Measurements from ENCODE around the gene SECTM1.

The SECTM1 gene

DNA sequence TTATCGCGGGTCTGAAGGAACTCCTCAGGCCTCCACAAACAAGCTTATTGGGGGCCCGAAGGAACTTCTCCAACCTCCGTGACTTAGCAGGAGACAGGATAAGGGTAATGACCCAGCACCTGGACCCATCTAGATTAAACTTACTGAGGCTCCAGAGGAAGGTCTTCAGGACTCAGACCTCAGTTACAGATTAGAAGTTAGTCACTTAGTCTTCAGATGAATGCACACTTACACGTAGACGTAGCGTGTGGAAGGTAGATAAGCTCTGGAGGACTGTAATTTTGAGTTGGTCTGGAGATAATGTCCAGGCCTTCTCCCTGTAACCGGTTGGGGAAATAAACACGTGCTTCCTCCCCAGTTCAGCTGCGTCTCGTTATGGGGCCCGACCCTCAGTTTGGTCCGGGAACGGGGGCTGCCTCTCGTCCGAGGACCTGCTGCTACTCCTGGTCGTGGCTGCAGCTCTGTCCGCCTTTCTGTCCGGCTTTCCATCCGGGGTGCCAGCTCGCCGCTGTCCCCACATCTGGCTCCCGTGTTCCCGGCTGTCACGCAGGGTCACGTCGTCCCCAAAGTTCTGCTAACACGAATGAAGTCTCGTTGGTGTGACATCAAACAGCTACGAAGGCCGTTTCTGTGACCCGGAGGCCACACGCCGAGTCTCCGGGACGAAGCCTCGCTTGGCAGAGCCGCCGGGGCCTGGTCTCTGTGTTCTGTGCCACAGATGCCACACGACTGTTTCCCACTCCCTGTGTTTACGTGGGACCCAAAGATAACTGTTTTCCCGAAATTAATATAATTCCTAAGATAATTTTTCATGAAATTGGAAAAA lies 11.8 kb upstream of the SECTM1 start:
- Mint-ChIP-seq H3K9me3 (no peaks in the 10 kb centered on the region), H3K27ac (no peak overlapping the region), H3K4me3 (no peak overlapping the region), H3K4me1 (ENCODE audit: low read depth) (peaks cover 6% of the 10 kb centered on the region), H3K27me3 (ENCODE audit: low read depth) (peaks cover 9% of the 10 kb centered on the region), H3K36me3 (ENCODE audit: low read depth) (peaks cover 2% of the 10 kb centered on the region)

DNA sequence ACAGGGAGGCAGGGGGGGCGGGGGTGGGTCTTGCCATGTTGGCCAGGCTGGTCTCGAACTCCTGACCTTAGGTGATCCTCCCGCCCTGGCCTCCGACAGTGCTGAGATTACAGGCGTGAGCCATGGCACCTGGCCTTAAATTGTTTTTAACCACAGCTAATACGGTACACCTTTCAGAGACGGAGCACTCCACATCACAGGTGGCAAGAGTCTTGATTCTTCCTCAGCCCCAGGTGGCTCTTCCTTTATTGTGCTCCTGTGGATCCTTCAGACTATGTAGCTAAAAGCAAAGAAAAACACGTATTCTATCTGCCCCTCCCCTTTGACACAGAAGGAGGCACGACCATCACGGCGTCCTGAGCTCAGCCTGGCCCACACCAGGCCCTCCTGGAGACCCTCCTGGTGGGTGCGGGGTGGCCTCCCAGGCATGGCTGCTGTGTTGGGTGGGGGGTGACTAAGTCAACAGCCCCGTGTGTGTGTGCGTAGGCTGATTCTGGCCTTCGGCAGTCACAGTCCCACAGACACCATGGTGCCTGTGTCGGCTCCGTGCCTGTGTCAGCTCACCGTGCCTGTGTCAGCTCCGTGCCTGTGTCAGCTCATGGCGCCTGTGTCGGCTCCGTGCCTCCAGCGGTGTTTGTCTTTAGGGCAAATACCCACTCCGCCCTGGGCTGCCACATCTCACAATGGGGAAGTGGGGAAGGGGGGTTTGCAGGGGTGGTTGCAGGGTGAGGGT lies 10.8 kb upstream of the SECTM1 start:
- no peak overlapping the region for H3K4me3 Mint-ChIP-seq
- H3K4me1 Mint-ChIP-seq (ENCODE audit: low read depth): peaks cover 6% of the 10 kb centered on the region
- peaks cover 6% of the 10 kb centered on the region for H3K27me3 Mint-ChIP-seq (ENCODE audit: low read depth)
- H3K36me3 Mint-ChIP-seq (ENCODE audit: low read depth): peaks cover 2% of the 10 kb centered on the region
- no peak overlapping the region for H3K27ac Mint-ChIP-seq
- H3K9me3 Mint-ChIP-seq: no peaks in the 10 kb centered on the region

DNA sequence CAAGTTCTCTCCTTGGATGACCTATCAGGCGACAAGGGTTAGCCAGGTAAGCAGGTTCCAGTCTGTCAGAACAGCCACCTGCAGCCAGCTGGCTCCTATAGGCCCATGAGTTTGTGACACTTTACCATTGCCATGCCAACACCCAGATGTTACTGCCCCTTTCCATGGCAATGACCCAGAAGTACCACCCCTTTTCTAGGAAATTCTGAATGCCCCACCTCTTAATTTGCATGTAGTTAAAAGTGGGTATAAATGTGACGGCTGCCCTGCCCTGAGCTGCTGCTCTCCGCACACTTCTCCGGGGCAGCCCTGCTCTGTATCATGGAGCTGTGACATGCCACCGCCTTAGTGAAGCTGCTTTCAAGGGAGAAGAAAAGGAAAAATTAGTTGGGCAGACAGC lies 10.0 kb upstream of the SECTM1 start:
- H3K27ac Mint-ChIP-seq: no peak overlapping the region
- H3K4me3 Mint-ChIP-seq: no peak overlapping the region
- H3K9me3 Mint-ChIP-seq: no peaks in the 10 kb centered on the region
- H3K4me1 Mint-ChIP-seq (ENCODE audit: low read depth): peaks cover 6% of the 10 kb centered on the region
- H3K27me3 Mint-ChIP-seq (ENCODE audit: low read depth): peaks cover 12% of the 10 kb centered on the region
- peaks cover 2% of the 10 kb centered on the region for H3K36me3 Mint-ChIP-seq (ENCODE audit: low read depth)

DNA sequence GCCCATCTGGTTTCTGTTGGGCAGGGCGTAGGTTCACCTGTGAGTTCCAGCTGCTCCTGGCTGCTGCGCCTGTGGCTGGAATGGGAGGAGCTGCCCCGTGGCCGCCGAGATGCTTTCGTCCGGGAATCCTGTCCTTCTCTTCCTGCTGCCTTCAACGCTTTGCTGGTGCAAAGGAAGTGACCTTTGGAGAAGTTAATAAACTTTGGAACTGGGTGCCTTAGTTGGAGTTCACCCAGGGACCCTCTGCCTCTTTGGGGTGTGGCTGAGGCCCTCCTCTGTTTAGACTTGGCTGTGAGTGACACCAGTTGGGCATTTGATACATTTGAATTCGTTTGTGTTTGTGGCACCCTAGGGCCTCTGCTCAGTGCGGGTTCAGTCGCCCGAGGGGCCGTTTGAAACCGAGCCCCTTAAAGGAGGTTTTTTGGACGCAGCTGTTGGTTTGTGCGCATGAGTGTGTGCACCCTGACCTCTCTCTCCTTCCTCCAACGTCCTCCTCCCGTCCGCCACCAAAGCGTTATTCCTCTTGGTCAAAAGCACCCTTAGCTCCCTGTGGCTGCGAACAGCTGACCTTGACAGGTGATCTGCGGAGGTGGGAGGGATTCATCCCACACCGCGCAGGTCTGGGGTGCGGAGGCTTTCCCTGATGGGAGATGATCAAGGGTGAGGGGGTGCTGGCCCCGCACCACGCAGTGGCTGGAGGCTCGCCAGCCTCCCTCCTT lies 9.0 kb upstream of the SECTM1 start:
- peaks cover 2% of the 10 kb centered on the region for H3K36me3 Mint-ChIP-seq (ENCODE audit: low read depth)
- H3K27ac Mint-ChIP-seq: no peak overlapping the region
- no peak overlapping the region for H3K4me3 Mint-ChIP-seq
- H3K9me3 Mint-ChIP-seq: no peaks in the 10 kb centered on the region
- peaks cover 12% of the 10 kb centered on the region for H3K27me3 Mint-ChIP-seq (ENCODE audit: low read depth)
- H3K4me1 Mint-ChIP-seq (ENCODE audit: low read depth): peaks cover 6% of the 10 kb centered on the region

DNA sequence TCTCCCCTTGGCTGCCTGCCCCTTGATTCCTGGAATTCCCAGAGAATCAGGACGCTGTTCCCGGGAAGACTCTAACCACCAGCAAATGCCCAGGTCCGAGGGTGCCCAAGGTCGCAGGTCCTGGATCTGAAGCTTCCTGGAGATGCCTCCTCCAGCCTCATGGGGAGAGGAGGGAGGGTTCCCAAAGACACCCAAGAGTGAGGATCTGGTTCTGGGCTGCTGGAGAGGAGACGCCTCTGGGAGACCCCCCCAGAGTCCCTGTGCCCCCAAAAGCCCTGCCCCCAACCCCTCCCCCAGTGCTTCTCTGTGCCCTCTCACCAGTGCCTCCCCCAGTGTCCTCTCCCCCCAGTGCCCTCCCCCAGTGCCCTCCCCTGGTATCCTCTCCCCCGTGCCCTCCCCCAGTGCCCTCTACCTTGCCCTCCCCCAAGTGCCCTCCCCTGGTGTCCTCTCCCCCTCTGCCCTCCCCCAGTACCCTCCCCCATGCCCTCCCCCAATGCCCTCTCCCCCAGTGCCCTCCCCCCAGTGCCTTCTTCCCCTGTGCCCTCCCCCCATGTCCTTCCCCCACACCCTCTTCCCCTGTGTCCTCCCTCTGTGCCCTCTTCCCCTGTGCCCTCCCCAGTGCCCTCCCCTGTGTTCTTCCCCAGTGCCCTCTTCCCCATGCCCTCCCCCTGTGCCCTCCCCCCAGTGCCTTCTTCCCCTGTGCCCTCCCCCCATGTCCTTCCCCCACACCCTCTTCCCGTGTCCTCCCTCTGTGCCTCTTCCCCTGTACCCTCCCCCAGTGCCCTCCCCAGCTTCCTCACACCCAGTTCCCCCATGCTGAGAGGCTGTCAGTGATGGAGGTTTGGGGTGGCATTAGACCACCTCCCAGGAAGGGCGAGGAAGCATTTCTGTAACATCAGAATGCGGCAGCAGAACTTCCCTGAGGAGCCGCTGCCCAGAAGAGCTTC lies 6.3 kb upstream of the SECTM1 start:
- H3K4me1 Mint-ChIP-seq (ENCODE audit: low read depth): peaks cover 12% of the 10 kb centered on the region

DNA sequence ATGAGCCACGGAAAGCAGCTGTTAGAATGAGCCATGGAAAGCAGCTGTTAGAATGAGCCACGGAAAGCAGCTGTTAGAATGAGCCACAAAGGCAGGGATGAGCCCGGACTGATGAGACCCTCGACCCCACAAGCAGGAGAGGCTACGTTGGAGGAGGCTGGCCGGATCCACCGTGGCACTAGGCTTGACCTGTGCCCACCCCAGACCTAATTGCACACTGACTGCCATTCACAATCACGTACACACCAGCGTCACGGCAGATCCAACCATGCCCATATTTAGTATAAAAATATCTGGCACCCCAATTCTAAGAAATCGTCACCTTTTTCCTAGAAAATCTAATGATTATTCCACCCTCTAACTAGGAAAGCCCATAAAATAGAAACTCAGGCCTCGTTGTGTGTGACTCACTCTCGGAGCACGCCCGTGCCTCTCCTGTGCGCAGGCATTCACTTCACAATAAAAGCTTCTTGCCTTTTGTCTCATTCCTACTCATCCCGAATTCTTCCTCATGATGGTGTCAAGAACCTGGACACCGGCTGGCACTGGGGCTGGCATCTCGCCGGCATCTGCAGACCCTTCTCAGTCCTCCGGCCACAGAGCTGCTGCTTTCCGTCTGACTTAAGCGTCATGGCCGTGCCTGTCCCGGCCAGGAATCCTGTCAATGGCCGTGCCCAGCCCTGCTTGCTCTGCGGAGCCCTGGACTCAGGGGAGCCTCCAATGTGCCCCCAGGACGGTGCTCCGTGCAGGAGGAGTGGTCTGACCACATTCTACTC lies 5.5 kb upstream of the SECTM1 start:
- no peaks in the 10 kb centered on the region for H3K9me3 Mint-ChIP-seq
- H3K27me3 Mint-ChIP-seq (ENCODE audit: low read depth): peaks cover 9% of the 10 kb centered on the region
- H3K27ac Mint-ChIP-seq: no peak overlapping the region
- H3K4me1 Mint-ChIP-seq (ENCODE audit: low read depth): peaks cover 13% of the 10 kb centered on the region
- H3K36me3 Mint-ChIP-seq (ENCODE audit: low read depth): peaks cover 3% of the 10 kb centered on the region
- H3K4me3 Mint-ChIP-seq: no peak overlapping the region

More for the DNA sequence above, 6.3 kb upstream of the SECTM1 start:
- Mint-ChIP-seq H3K27me3 (ENCODE audit: low read depth) (peaks cover 8% of the 10 kb centered on the region), H3K27ac (no peak overlapping the region), H3K9me3 (no peaks in the 10 kb centered on the region), H3K4me3 (no peak overlapping the region), H3K36me3 (ENCODE audit: low read depth) (peaks cover 3% of the 10 kb centered on the region)

DNA sequence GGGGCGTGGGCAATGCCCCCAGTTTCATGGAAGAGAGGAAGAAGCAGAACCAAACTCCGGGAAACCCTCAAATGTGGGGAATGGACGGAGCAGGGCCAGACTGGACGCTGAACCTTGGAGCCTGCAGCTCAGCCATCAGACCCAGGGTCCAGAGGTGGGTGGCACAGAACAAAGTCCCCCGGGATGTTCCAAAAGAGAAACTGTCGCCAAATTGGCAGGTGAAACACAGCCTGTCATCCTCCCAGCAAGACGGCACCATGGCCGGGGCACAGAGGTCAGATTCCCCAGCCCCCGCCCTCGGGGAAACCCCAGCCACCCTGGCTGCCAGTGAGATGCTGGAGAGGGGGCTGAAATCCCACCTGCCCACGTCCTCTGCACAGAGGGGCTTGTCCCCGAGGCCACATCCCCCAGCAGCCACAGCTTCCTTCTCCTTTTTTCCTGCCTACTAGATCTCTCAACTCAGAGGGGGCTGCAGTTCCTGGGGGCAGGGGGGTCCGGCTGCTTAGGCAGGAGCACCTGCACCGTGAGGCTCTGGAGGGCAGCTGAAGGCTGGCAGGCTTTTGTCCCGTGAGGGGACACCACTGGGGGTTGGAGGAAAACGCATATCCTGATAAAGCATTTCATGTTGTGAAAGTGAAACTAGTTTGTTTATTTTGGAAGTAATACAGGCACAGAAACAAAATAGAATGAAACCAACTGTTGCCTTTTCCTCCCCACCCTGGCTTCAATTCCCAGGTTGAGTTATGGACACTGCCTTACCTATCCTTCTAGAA lies 1.2 kb upstream of the SECTM1 start:
- H3K27me3 Mint-ChIP-seq (ENCODE audit: low read depth): peaks cover 17% of the 10 kb centered on the region
- H3K4me1 Mint-ChIP-seq (ENCODE audit: low read depth): peaks cover 16% of the 10 kb centered on the region

DNA sequence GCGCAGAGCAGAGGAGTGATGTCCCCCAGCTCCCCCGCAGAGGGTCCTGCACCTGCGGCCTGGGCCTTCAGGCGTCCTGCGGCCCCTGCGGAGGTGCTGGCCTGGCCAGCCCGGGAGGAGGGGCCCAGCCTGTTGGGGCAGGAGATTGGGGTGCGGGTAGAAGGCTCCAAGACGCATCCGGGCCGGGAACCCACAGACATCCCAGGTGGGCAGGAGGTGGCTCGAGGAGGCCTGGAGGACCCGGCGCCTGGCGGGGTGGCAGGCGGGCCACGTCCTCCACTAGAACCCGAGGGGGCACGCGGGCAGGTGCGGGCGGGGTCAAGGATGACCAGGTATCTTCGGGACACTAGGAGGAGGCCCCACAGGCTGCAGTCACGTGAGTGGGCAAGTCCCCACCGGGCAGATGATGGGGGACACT lies 647 bp upstream of the SECTM1 start:
- H3K4me1 Mint-ChIP-seq (ENCODE audit: low read depth): peaks cover 16% of the 10 kb centered on the region
- peaks cover 2% of the 10 kb centered on the region for H3K36me3 Mint-ChIP-seq (ENCODE audit: low read depth)
- peak overlapping the region; percentile 99 for H3K4me3 Mint-ChIP-seq
- no peaks in the 10 kb centered on the region for H3K9me3 Mint-ChIP-seq
- peak overlapping the region; percentile 100 for H3K27ac Mint-ChIP-seq
- H3K27me3 Mint-ChIP-seq (ENCODE audit: low read depth): peaks cover 17% of the 10 kb centered on the region

More for the DNA sequence above, 1.2 kb upstream of the SECTM1 start:
- Mint-ChIP-seq H3K27ac (peak overlapping the region; percentile 100), H3K36me3 (ENCODE audit: low read depth) (peaks cover 2% of the 10 kb centered on the region), H3K9me3 (no peaks in the 10 kb centered on the region), H3K4me3 (peak overlapping the region; percentile 99)

DNA sequence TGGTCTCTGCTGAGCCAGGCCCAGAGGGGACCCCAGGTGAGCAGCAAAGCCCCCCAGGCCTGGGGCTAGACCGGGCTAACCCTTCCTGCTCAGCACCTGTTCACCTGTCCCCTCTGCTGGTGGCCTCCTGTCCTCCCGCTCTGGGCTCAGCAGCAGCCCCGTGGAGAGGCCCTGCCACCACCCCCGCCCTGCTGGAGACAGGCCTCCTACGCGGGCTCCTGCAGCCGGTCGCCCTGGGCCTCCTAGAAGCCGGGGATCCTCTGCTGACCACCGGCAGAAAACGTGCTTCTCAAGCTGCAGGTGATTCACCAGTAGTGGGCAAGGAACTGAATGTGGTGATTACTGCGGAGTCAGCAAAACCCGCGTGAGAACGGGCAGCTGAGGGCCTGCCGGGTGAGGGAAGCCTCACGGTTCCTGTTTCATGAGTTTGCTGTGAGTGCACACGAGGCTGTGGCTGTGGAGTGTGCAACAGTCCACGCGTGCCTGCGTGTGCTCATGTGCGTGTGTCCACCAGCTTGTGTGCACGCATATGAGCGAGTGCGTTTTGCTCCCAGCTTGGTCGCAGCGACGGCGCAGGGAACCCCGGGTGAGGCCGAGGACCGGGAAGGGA lies 792 bp downstream of the SECTM1 start:
- H3K4me1 Mint-ChIP-seq (ENCODE audit: low read depth): peaks cover 16% of the 10 kb centered on the region

DNA sequence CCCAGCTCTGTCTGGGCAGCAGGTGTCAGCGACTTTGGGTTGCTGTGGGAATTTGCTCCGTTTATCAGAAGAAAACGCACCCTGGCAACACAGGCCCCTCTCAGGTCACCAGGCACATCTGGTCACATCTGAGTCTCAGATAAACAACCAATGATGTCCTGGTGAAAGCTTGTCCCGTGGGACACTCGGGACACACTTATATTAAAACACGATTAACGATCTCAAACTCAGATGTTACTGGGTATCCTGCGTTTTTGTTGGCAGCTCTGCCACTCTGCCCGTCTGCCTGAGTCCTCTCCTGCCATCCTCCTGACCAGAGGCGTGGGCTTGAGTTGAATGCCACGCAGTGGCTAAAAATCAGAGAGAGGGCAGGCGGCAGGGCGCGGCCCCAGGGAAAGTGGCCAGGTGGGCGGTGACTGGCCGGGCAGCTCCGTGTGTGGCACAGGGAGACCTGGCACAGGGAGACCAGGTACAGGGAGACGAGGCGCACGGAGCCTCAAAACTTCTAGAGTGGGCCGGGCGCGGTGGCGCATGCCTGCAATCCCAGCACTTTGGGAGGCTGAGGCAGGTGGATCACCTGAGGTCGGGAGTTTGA lies 2.1 kb downstream of the SECTM1 start:
- Mint-ChIP-seq H3K4me1 (ENCODE audit: low read depth) (peaks cover 16% of the 10 kb centered on the region), H3K27me3 (ENCODE audit: low read depth) (peaks cover 11% of the 10 kb centered on the region), H3K9me3 (no peaks in the 10 kb centered on the region), H3K36me3 (ENCODE audit: low read depth) (peaks cover 2% of the 10 kb centered on the region), H3K4me3 (peak overlapping the region; percentile 32), H3K27ac (no peak overlapping the region)

More for the DNA sequence above, 792 bp downstream of the SECTM1 start:
- Mint-ChIP-seq H3K27me3 (ENCODE audit: low read depth) (peaks cover 11% of the 10 kb centered on the region), H3K9me3 (no peaks in the 10 kb centered on the region), H3K27ac (peak overlapping the region; percentile 74), H3K4me3 (peak overlapping the region; percentile 84), H3K36me3 (ENCODE audit: low read depth) (peaks cover 2% of the 10 kb centered on the region)

DNA sequence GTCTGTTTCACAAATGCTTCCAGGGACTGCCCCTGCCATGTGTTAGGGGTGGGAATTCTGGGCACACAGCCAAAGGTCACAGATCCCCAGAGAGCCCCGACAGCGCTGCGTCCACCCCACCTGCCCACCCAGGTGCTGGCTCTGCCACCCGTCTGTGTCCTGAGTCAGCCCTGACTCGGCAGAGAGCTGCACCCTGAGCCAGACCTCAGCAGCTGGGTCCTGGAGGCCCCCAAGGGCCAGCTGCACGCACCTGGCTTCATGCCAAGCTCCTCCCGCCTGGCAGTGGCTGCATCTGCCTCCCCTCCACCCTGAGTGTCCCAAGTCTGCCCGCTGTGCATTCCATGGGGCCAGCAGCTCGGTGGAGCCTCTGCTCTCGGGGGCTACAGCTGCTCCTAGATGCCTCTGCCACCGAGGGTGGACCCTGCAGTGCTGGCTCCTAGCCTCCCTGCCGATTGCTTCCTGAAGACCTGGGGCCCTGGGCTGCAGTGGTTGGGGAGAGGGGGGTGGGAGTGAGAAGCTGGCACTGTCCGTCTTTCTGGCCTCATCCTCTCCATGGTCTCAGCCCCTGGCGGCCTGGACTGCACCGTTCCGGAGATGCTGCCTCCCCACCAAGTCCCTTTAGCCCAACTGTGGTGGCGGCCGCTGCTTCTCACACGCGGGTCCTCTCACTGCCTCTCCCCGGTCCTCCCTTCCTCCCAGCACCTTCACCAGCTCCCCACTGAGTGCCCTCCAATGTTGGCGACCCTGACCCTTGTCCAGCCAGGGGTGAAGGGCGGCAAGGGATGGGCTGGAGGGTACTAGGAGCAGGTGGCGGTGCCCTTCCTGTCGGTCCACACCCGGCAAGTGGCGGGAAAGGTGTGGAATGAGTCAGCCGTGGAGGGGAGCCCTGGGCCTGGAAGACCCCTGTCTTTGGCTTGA lies 3.0 kb downstream of the SECTM1 start:
- Mint-ChIP-seq H3K27ac (no peak overlapping the region), H3K4me1 (ENCODE audit: low read depth) (peaks cover 12% of the 10 kb centered on the region), H3K9me3 (no peaks in the 10 kb centered on the region), H3K4me3 (no peak overlapping the region), H3K27me3 (ENCODE audit: low read depth) (peaks cover 11% of the 10 kb centered on the region), H3K36me3 (ENCODE audit: low read depth) (peaks cover 2% of the 10 kb centered on the region)

Data from T-helper 1 cell treated with Interleukin-12 subunit alpha and Interleukin-12 subunit beta and Interleukin-4 antibody, amounts not matched to agents 30 μg/mL and 1 μg/mL, for 36 hours (primary cell).